ENCODE data around the gene RNF38.
"Not testable (repeated sequence)": the region's sequence is repeated elsewhere in the genome, so short reads cannot be mapped to it uniquely, and the experiment has no call there.

The RNF38 gene

GRCh38 chr9:36399980-36400331 lies at the start of gene RNF38:
TSS of gene RNF38 (minus strand) at chr9:36400269. CDS start at chr9:36400108, 161 bp downstream.
- DNase-seq (ENCODE audit: extremely low read depth in 1 of 2, low read depth in 1 of 2), result no peak

- not testable (repeated sequence) for DNase-seq (ENCODE audit: extremely low read depth in 1 of 2, low read depth in 1 of 2)
Measured at GRCh38 chr9:36448555-36448954, 48.5 kb upstream of the RNF38 start.

- no peak for DNase-seq (ENCODE audit: extremely low read depth in 1 of 2, low read depth in 1 of 2)
Measured at GRCh38 chr9:36448017-36448416, 47.9 kb upstream of the RNF38 start.

- DNase-seq (ENCODE audit: extremely low read depth in 1 of 2, low read depth in 1 of 2), result not testable (repeated sequence)
Measured at GRCh38 chr9:36446678-36447077, 46.6 kb upstream of the RNF38 start.

- no peak for DNase-seq (ENCODE audit: extremely low read depth in 1 of 2, low read depth in 1 of 2)
Measured at GRCh38 chr9:36445800-36446361, 45.8 kb upstream of the RNF38 start.

- no peak for DNase-seq (ENCODE audit: extremely low read depth in 1 of 2, low read depth in 1 of 2)
Measured at GRCh38 chr9:36444203-36444602, 44.1 kb upstream of the RNF38 start.

GRCh38 chr9:36443581-36443980 lies 43.5 kb upstream of the RNF38 start:
- DNase-seq (ENCODE audit: extremely low read depth in 1 of 2, low read depth in 1 of 2), result no peak

- no peak for DNase-seq (ENCODE audit: extremely low read depth in 1 of 2, low read depth in 1 of 2)
Measured at GRCh38 chr9:36442710-36443109, 42.6 kb upstream of the RNF38 start.

GRCh38 chr9:36441966-36442365 lies 41.9 kb upstream of the RNF38 start:
- DNase-seq (ENCODE audit: extremely low read depth in 1 of 2, low read depth in 1 of 2), result no peak

- DNase-seq (ENCODE audit: extremely low read depth in 1 of 2, low read depth in 1 of 2), result no peak
Measured at GRCh38 chr9:36438536-36439236, 38.6 kb upstream of the RNF38 start.

GRCh38 chr9:36437790-36438189 lies 37.7 kb upstream of the RNF38 start:
- no peak for DNase-seq (ENCODE audit: extremely low read depth in 1 of 2, low read depth in 1 of 2)

- DNase-seq (ENCODE audit: extremely low read depth in 1 of 2, low read depth in 1 of 2), result no peak
Measured at GRCh38 chr9:36436909-36437308, 36.8 kb upstream of the RNF38 start.

GRCh38 chr9:36433386-36433785 lies 33.3 kb upstream of the RNF38 start:
- no peak for DNase-seq (ENCODE audit: extremely low read depth in 1 of 2, low read depth in 1 of 2)

- no peak for DNase-seq (ENCODE audit: extremely low read depth in 1 of 2, low read depth in 1 of 2)
Measured at GRCh38 chr9:36431078-36431477, 31.0 kb upstream of the RNF38 start.

GRCh38 chr9:36426945-36427344 lies 26.9 kb upstream of the RNF38 start:
- no peak for DNase-seq (ENCODE audit: extremely low read depth in 1 of 2, low read depth in 1 of 2)

- DNase-seq (ENCODE audit: extremely low read depth in 1 of 2, low read depth in 1 of 2), result no peak
Measured at GRCh38 chr9:36426348-36426747, 26.3 kb upstream of the RNF38 start.

- no peak for DNase-seq (ENCODE audit: extremely low read depth in 1 of 2, low read depth in 1 of 2)
Measured at GRCh38 chr9:36424289-36425055, 24.4 kb upstream of the RNF38 start.

GRCh38 chr9:36423206-36423605 lies 23.1 kb upstream of the RNF38 start:
- no peak for DNase-seq (ENCODE audit: extremely low read depth in 1 of 2, low read depth in 1 of 2)

- no peak for DNase-seq (ENCODE audit: extremely low read depth in 1 of 2, low read depth in 1 of 2)
Measured at GRCh38 chr9:36416890-36417289, 16.8 kb upstream of the RNF38 start.

GRCh38 chr9:36415822-36416525 lies 15.9 kb upstream of the RNF38 start:
- no peak for DNase-seq (ENCODE audit: extremely low read depth in 1 of 2, low read depth in 1 of 2)

- DNase-seq (ENCODE audit: extremely low read depth in 1 of 2, low read depth in 1 of 2), result not testable (repeated sequence)
Measured at GRCh38 chr9:36411410-36411809, 11.3 kb upstream of the RNF38 start.

All from activated CD8-positive, alpha-beta memory T cell treated with anti-CD3 and anti-CD28 coated beads for 1 hour (primary cell).